IPS-20b (cell line): ENCODE results near the gene CH25H.

Experiments
- H3K27ac ChIP-seq: one replicate; pipeline ENCODE4 v1.5.1; 2013; ENCODE audit warnings: low read length
- H3K27me3 ChIP-seq: 2 replicates; pipeline ENCODE4 v1.6.1; 2013; ENCODE audit warnings: mild to moderate bottlenecking, low read length, inconsistent platforms; ENCODE audit not compliant: insufficient read depth
- H3K36me3 ChIP-seq: 2 replicates; pipeline ENCODE4 v1.6.1; 2013; ENCODE audit warnings: low read depth, mild to moderate bottlenecking, inconsistent platforms, low read length, moderate library complexity; ENCODE audit not compliant: insufficient read depth
- H3K4me1 ChIP-seq: 2 replicates; pipeline ENCODE4 v1.6.1; 2013; ENCODE audit warnings: mild to moderate bottlenecking, control low read depth, inconsistent platforms, low read length, moderate library complexity; ENCODE audit not compliant: insufficient read depth
- H3K4me3 ChIP-seq: 2 replicates; pipeline ENCODE4 v1.5.1; 2013; ENCODE audit warnings: mild to moderate bottlenecking, low read length, inconsistent platforms
- H3K9ac ChIP-seq: 2 replicates; pipeline ENCODE4 v1.6.1; 2013; ENCODE audit warnings: low read depth, mild to moderate bottlenecking, inconsistent platforms, low read length, moderate library complexity
- H3K9me3 ChIP-seq: 2 replicates; pipeline ENCODE4 v1.6.1; 2013; ENCODE audit warnings: mild to moderate bottlenecking, low read depth, low read length, inconsistent platforms; ENCODE audit not compliant: insufficient read depth

CH25H gene

GRCh38 chr10:89164920-89165319, 42.2 kb downstream of the CH25H start:
- Histone ChIP-seq H3K27ac (no peak overlapping the region), H3K4me1 (no peaks in the 10 kb centered on the region), H3K27me3 (no peaks in the 10 kb centered on the region), H3K36me3 (no peaks in the 10 kb centered on the region), H3K4me3 (no peak overlapping the region), H3K9me3 (no peaks in the 10 kb centered on the region), H3K9ac (no peak overlapping the region)

DNA sequence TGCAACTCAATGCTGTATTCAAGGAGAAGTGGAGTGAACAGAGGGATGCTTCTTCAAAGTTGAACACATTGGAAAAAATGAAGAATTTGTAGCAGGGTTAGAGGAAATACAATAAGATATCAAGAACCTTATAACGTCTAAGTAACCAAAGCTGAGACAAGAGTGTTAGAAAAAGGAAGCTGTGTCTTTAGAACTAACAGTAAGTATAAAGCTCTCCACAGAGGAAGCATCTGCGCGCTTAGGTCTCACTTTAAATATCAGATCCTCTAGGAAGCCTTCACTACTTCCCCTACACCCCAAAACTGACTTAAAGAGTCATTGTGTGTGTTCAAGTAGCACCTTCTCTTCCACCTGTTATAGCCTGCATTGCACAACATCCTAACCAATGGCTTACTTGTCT, 43.0 kb downstream of the CH25H start:
- Histone ChIP-seq H3K9me3 (no peaks in the 10 kb centered on the region), H3K27ac (no peak overlapping the region), H3K4me3 (no peak overlapping the region), H3K9ac (no peak overlapping the region), H3K4me1 (no peaks in the 10 kb centered on the region), H3K36me3 (no peaks in the 10 kb centered on the region), H3K27me3 (no peaks in the 10 kb centered on the region)

- no peak overlapping the region for H3K9ac ChIP-seq
Observed at GRCh38 chr10:89163265-89163995, 43.7 kb downstream of the CH25H start.

GRCh38 chr10:89162596-89162995, 44.5 kb downstream of the CH25H start:
- Histone ChIP-seq H3K4me3 (no peak overlapping the region), H3K36me3 (no peaks in the 10 kb centered on the region), H3K27me3 (no peaks in the 10 kb centered on the region), H3K27ac (no peak overlapping the region), H3K9ac (no peak overlapping the region), H3K9me3 (no peaks in the 10 kb centered on the region), H3K4me1 (no peaks in the 10 kb centered on the region)

More at GRCh38 chr10:89163265-89163995, 43.7 kb downstream of the CH25H start:
- Histone ChIP-seq H3K27me3 (no peaks in the 10 kb centered on the region), H3K4me1 (no peaks in the 10 kb centered on the region), H3K9me3 (no peaks in the 10 kb centered on the region), H3K4me3 (no peak overlapping the region), H3K36me3 (no peaks in the 10 kb centered on the region), H3K27ac (no peak overlapping the region)

DNA sequence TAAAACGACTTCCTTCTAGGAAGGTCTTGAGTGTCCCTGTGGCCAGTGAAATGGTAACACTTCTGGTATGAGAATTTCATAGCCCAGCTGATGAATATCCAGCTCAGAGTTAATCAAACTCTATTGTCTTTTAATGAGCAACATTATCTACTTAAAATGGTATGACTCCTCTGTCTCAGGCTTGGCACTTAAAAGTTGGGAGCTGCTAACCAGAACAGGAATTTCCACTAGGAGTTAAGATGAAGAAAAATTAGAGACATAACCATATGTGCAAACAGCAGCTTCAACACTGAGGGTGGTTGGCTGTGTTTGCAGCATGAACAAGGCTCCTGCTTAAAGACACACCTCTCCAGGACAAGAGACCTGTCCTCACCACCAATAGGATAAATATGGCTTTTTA, 46.8 kb downstream of the CH25H start:
- Histone ChIP-seq H3K27ac (no peak overlapping the region), H3K36me3 (no peaks in the 10 kb centered on the region), H3K9ac (no peak overlapping the region), H3K27me3 (no peaks in the 10 kb centered on the region), H3K4me3 (no peak overlapping the region), H3K4me1 (no peaks in the 10 kb centered on the region), H3K9me3 (no peaks in the 10 kb centered on the region)

- H3K27me3 ChIP-seq = no peaks in the 10 kb centered on the region
- H3K9me3 ChIP-seq = no peaks in the 10 kb centered on the region
- H3K36me3 ChIP-seq = no peaks in the 10 kb centered on the region
- no peak overlapping the region for H3K27ac ChIP-seq
- no peak overlapping the region for H3K9ac ChIP-seq
- H3K4me1 ChIP-seq = no peaks in the 10 kb centered on the region
- H3K4me3 ChIP-seq = no peak overlapping the region
Observed at GRCh38 chr10:89159761-89160160, 47.4 kb downstream of the CH25H start.

- Histone ChIP-seq H3K9ac (no peak overlapping the region), H3K36me3 (no peaks in the 10 kb centered on the region), H3K4me1 (no peaks in the 10 kb centered on the region), H3K27me3 (no peaks in the 10 kb centered on the region), H3K4me3 (no peak overlapping the region), H3K9me3 (no peaks in the 10 kb centered on the region), H3K27ac (no peak overlapping the region)
Observed at GRCh38 chr10:89159316-89159715, 47.8 kb downstream of the CH25H start.

GRCh38 chr10:89158446-89158845, 48.7 kb downstream of the CH25H start:
- H3K36me3 ChIP-seq = no peaks in the 10 kb centered on the region
- H3K9me3 ChIP-seq = no peaks in the 10 kb centered on the region
- H3K4me3 ChIP-seq = no peak overlapping the region
- H3K9ac ChIP-seq = no peak overlapping the region
- no peaks in the 10 kb centered on the region for H3K4me1 ChIP-seq
- H3K27me3 ChIP-seq = no peaks in the 10 kb centered on the region
- no peak overlapping the region for H3K27ac ChIP-seq

DNA sequence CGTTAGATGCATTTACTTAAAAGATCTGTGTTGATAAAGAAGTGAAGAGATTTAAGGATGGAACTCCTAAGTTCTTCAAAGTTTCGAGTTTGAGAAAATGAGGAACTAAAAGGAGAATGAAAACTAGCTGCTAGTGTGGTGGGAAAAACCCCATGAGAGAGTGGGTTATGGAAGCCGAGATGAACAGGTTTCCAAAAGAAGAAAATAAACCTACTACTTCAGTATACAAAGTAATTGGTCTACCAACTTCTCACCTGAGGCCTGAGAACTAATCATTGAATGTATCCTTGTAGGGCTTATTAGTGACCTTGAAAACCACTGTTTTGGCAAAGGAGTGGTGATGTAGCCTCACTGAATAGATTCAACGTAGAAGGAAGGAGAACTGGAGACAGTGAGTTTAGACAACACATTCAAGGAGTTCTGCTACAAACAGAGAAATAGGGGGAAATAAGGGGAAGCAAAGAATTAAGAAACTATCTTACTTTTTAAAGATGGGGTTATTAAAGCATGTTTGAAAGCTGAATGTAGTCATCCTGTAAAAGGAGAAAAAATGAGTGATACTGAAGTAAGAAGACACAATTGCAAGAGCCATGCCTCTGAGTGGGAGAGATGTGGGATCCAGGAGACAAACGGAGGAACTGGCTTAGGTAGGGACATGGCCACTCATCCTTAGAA, 50.8 kb downstream of the CH25H start:
- Histone ChIP-seq H3K36me3 (no peaks in the 10 kb centered on the region), H3K9me3 (no peaks in the 10 kb centered on the region), H3K9ac (no peak overlapping the region), H3K27ac (no peak overlapping the region), H3K4me1 (no peaks in the 10 kb centered on the region), H3K4me3 (no peak overlapping the region), H3K27me3 (no peaks in the 10 kb centered on the region)
